Pancreas (tissue), 10 donors: Measurements from ENCODE around the gene HOXA9. TPM values are rescaled to one million over a fixed set of nuclear protein-coding genes. Genes with fewer than 3 reads are reported as not detected.

Source experiments
- ATAC-seq, 4 donors: fragments of 200-7000 bp; cut with Tn5 transposase; one replicate each; pipeline versions ENCODE4 v1.8.0 to v1.9.1; 2020; ENCODE audit warnings: mild to moderate bottlenecking in 4 of 4, moderate library complexity in 4 of 4
- DNase-seq, 6 donors: peaks; one replicate each; pipeline ENCODE4 v3.0.0-alpha.2; 2020
- FAIRE-seq: peaks from 2 replicates; lab custom pipeline; 2012; peaks lifted over from hg19 to GRCh38; lab: Jason Lieb, UNC
- H3K27ac ChIP-seq, 4 donors: fragments of 200-600 bp; sonication (generic); 1 replicate in 3 of 4; 2 replicates in 1 of 4; pipeline versions ENCODE4 v1.5.0 to v1.8.0; 2020
- H3K27me3 ChIP-seq, 4 donors: fragments of 200-600 bp; one replicate each; pipeline ENCODE4 v1.8.0; 2021
- H3K36me3 ChIP-seq, 3 donors: fragments of 200-600 bp; sonication (generic) in 1 of 3; one replicate each; pipeline versions ENCODE4 v1.5.0 to v1.8.0; 2020 to 2021
- H3K4me1 ChIP-seq, 3 donors: fragments of 200-600 bp; one replicate each; pipeline ENCODE4 v1.8.0; 2021
- H3K4me3 ChIP-seq, 4 donors: fragments of 200-600 bp; sonication (generic) in 2 of 4; one replicate each; pipeline versions ENCODE4 v1.5.0 to v1.8.0; 2020 to 2021
- H3K9me3 ChIP-seq, 4 donors: fragments of 200-600 bp; one replicate each; pipeline ENCODE4 v1.8.0; 2021
- CTCF ChIP-seq, 4 donors: fragments of 200-600 bp; sonication (generic) in 3 of 4; IDR thresholded peaks; one replicate each; pipeline versions ENCODE4 v1.5.0 to v1.8.0; 2021; ENCODE audit warnings: antibody characterized with exemption in 4 of 4
- WGBS, 2 donors: extraction: QIAGEN DNeasy Blood & Tissue Kit; methylation state at CpG; one replicate each; pipeline ENCODE4 v1.1.7; 2013; 5-methylcytosine and 5-hydroxymethylcytosine counted together
- intact Hi-C, 3 donors: fragments of 100-400 bp; cut with DNase I; formaldehyde crosslinking; loops; one replicate each; pipeline versions ENCODE4 v1.11.1 to v1.14.2; 2022
- polyA plus RNA-seq, 2 donors: library from polyadenylated mRNA; stranded (reverse); fragments of 200-250 nt; gene quantifications; one replicate each; pipeline ENCODE4 v1.2.3, GENCODE V29; 2013
- total RNA-seq, 6 donors: library from RNA; stranded (reverse); fragmentation: NEBNext Ultra II Directional in 4 of 6; extraction: Animal tissue kit (Norgen Biotek cat#: 25700) in 4 of 6; gene quantifications; one replicate each; pipeline versions ENCODE4 v1.2.1 to v1.2.4, GENCODE V29; 2021 to 2023
- donor health status: healthy with polysubstance abuse.
- donor health status: DM: no; HTN: no; CAD: no; lungs with moderate emphysema.
- donor health status: DM: no; HTN: no; CAD: no.
- donor health status: control.
- donor health status: control.
- donor health status: Bipolar disorder and iron deficiency.
- donor health status: DM: yes; HTN: yes; CAD: no.
- donor health status: DM: no; HTN: no; CAD: no.
- donor health status: DM: no; HTN: no; CAD: no.
- donor health status: DM: yes; HTN: yes; CAD: no.

The HOXA9 gene
- total and polyA plus RNA-seq, 8 donors = 0.09 to 0.13 TPM; not detected in 6

- no peak overlapping the region for H3K27ac ChIP-seq
- intact Hi-C loops = no loop called here
- no peak overlapping the region for H3K4me3 ChIP-seq
- peak in 3 of 6 donors; percentile 8 to 56 (median 51) for DNase-seq
- H3K9me3 ChIP-seq = no peaks in the 10 kb centered on the region
- H3K36me3 ChIP-seq = no peaks in the 10 kb centered on the region
- FAIRE-seq = no peak
- peaks cover 0 to 11% (median 0%) of the 10 kb centered on the region in 3 donors for H3K4me1 ChIP-seq
- ATAC-seq = no peak
- WGBS, 2 donors = 5 to 7% methylated on average over 46 of the region's 46 CpGs
- H3K27me3 ChIP-seq = peaks cover 0 to 88% (median 27%) of the 10 kb centered on the region in 4 donors
- TF ChIP-seq CTCF (IDR thresholded peaks at IDR 0.05) = no peak
Observed at GRCh38 chr7:27187475-27188385, 22.4 kb upstream of the HOXA9 start.

- DNase-seq = no peak
- Histone ChIP-seq H3K36me3 (no peaks in the 10 kb centered on the region), H3K9me3 (no peaks in the 10 kb centered on the region), H3K4me1 (peaks cover 0 to 9% (median 0%) of the 10 kb centered on the region in 3 donors), H3K27me3 (peaks cover 0 to 90% (median 26%) of the 10 kb centered on the region in 4 donors), H3K4me3 (no peak overlapping the region), H3K27ac (no peak overlapping the region)
- no peak for ATAC-seq
- intact Hi-C loops = no loop called here
- TF ChIP-seq CTCF (IDR thresholded peaks at IDR 0.05) = no peak
- 20 to 24% methylated on average over 4 of the region's 4 CpGs for WGBS, 2 donors
- no peak for FAIRE-seq
Observed at GRCh38 chr7:27186668-27187474, 21.5 kb upstream of the HOXA9 start.

- ATAC-seq (no peak), DNase-seq (peak in 5 of 6 donors; percentile 3 to 51 (median 9)), FAIRE-seq (no peak)
- Histone ChIP-seq H3K4me3 (no peak overlapping the region), H3K9me3 (no peaks in the 10 kb centered on the region), H3K4me1 (peaks cover 0 to 9% (median 0%) of the 10 kb centered on the region in 3 donors), H3K27me3 (peaks cover 0 to 85% (median 23%) of the 10 kb centered on the region in 4 donors), H3K27ac (no peak overlapping the region), H3K36me3 (no peaks in the 10 kb centered on the region)
- 8 to 9% methylated on average over 24 of the region's 24 CpGs for WGBS, 2 donors
- no peak for TF ChIP-seq CTCF (IDR thresholded peaks at IDR 0.05)
- intact Hi-C loops = no loop called here
Observed at GRCh38 chr7:27185854-27186667, 20.7 kb upstream of the HOXA9 start.

GRCh38 chr7:27185013-27185853, 19.9 kb upstream of the HOXA9 start, which contains the start of gene HOXA11:
Gene HOXA11, minus strand, starts transcription at chr7:27185232. Its CDS starts 88 bp downstream, at chr7:27185144.
- Histone ChIP-seq H3K4me3 (peak within 1 kb of the TSS in 1 of 4 donors; percentile 38), H3K9me3 (no peaks in the 10 kb centered on the region), H3K4me1 (peaks cover 0 to 9% (median 0%) of the 10 kb centered on the region in 3 donors), H3K27ac (no peak within 1 kb of the TSS), H3K27me3 (peaks cover 0 to 84% (median 19%) of the 10 kb centered on the region in 4 donors), H3K36me3 (no peaks in the 10 kb centered on the region)
- no peak for ATAC-seq
- peak in 4 of 6 donors; percentile 7 to 50 (median 12) for DNase-seq
- no peak for TF ChIP-seq CTCF (IDR thresholded peaks at IDR 0.05)
- no peak for FAIRE-seq
- WGBS, 2 donors = 12% methylated on average over 40 to 43 of the region's 43 CpGs
- intact Hi-C loops = no loop called here
